ENCODE data around the gene GABRD. TPM values are rescaled to one million over a fixed set of nuclear protein-coding genes. Genes with fewer than 3 reads are reported as not detected.

GABRD gene
- polyA plus RNA-seq, 10 donors, result 0.41 to 2.1 (median 0.93) TPM

- no peak for DNase-seq
Observed at GRCh38 chr1:2016123-2016522, 3.0 kb upstream of the GABRD start.

GRCh38 chr1:2018217-2019171 lies 651 bp upstream of the GABRD start:
- peak in 1 of 3 donors; percentile 26 for DNase-seq

GRCh38 chr1:2019571-2020309 lies 595 bp downstream of the GABRD start:
- DNase-seq, result peak in 1 of 3 donors; percentile 61

GRCh38 chr1:2020310-2020655 lies 1.1 kb downstream of the GABRD start:
- DNase-seq, result no peak

GRCh38 chr1:2021550-2021949 lies 2.4 kb downstream of the GABRD start:
- no peak for DNase-seq

GRCh38 chr1:2022063-2022770 lies 3.1 kb downstream of the GABRD start:
- no peak for DNase-seq

- DNase-seq, result no peak
Observed at GRCh38 chr1:2023187-2023586, 4.0 kb downstream of the GABRD start.

- DNase-seq, result no peak
Observed at GRCh38 chr1:2024451-2024850, 5.3 kb downstream of the GABRD start.

- no peak for DNase-seq
Observed at GRCh38 chr1:2024887-2025286, 5.7 kb downstream of the GABRD start.

- peak; percentile 35 to 89 (median 64) for DNase-seq
Observed at GRCh38 chr1:2025491-2025981, 6.4 kb downstream of the GABRD start.

- no peak for DNase-seq
Observed at GRCh38 chr1:2027961-2028583, 8.9 kb downstream of the GABRD start.

- no peak for DNase-seq
Observed at GRCh38 chr1:2028870-2029560, 9.9 kb downstream of the GABRD start.

- no peak for DNase-seq
Observed at GRCh38 chr1:2029561-2029960, 10.4 kb downstream of the GABRD start.

GRCh38 chr1:2030076-2030871 lies 11.1 kb downstream of the GABRD start:
- DNase-seq, result no peak

- DNase-seq, result no peak
Observed at GRCh38 chr1:2031546-2032540, 12.7 kb downstream of the GABRD start.

- no peak for DNase-seq
Observed at GRCh38 chr1:2032737-2033136, 13.6 kb downstream of the GABRD start.

- DNase-seq, result no peak
Observed at GRCh38 chr1:2033165-2033564, 14.0 kb downstream of the GABRD start.

GRCh38 chr1:2036287-2036686 lies 17.1 kb downstream of the GABRD start:
- no peak for DNase-seq
